HepG2 (cell line): Measurements from ENCODE around the gene NRAP. TPM values are rescaled to one million over a fixed set of nuclear protein-coding genes. Genes with fewer than 3 reads are reported as not detected.

Source experiments
- CREB3 ChIP-seq: sonication (generic); formaldehyde crosslinking; IDR thresholded peaks from 2 replicates; pipeline ENCODE4 v1.5.0; 2020; ENCODE audit warnings: missing genetic modification reagents
- CREM ChIP-seq, 2 experiments: sonication (generic) in 1 of 2; formaldehyde crosslinking in 1 of 2; IDR thresholded peaks; 2 replicates each; pipeline versions ENCODE4 v1.4.0 to v1.6.1; 2016 to 2020; ENCODE audit warnings: antibody characterized with exemption in 1 of 2, mild to moderate bottlenecking in 1 of 2, missing genetic modification reagents in 1 of 2
- HMGXB3 ChIP-seq: sonication (generic); formaldehyde crosslinking; IDR thresholded peaks from 2 replicates; pipeline ENCODE4 v1.4.0; 2020; ENCODE audit warnings: missing genetic modification reagents, borderline replicate concordance
- HNF4A ChIP-seq: sonication (generic); formaldehyde crosslinking; IDR thresholded peaks from 2 replicates; pipeline ENCODE4 v1.4.0; 2020; ENCODE audit warnings: missing genetic modification reagents
- MED13 ChIP-seq: sonication (generic); formaldehyde crosslinking; IDR thresholded peaks from 2 replicates; pipeline ENCODE4 v1.5.0; 2020; ENCODE audit warnings: missing genetic modification reagents
- RORA ChIP-seq: sonication (generic); formaldehyde crosslinking; IDR thresholded peaks from 2 replicates; pipeline ENCODE4 v1.5.0; 2020; ENCODE audit warnings: mild to moderate bottlenecking, missing genetic modification reagents, moderate library complexity
- TCF7 ChIP-seq: sonication (generic); IDR thresholded peaks from 2 replicates; pipeline ENCODE4 v1.6.1; 2016; ENCODE audit warnings: antibody characterized with exemption, low read depth
- TEAD3 ChIP-seq: optimal IDR thresholded peaks from 2 replicates; pipeline ENCODE3; 2016; ENCODE audit warnings: borderline replicate concordance
- ZIK1 ChIP-seq: sonication (generic); formaldehyde crosslinking; IDR thresholded peaks from 2 replicates; pipeline ENCODE4 v1.5.0; 2020; ENCODE audit warnings: mild to moderate bottlenecking, low read depth, missing genetic modification reagents, borderline replicate concordance
- ZNF280D ChIP-seq: sonication (generic); formaldehyde crosslinking; IDR thresholded peaks from 2 replicates; pipeline ENCODE4 v1.5.1; 2020; ENCODE audit warnings: mild to moderate bottlenecking, missing genetic modification reagents
- ZNF431 ChIP-seq: sonication (generic); formaldehyde crosslinking; IDR thresholded peaks from 2 replicates; pipeline ENCODE4 v1.9.0; 2022; ENCODE audit warnings: missing genetic modification reagents, low read depth, mild to moderate bottlenecking, borderline replicate concordance
- ZNF558 ChIP-seq: sonication (generic); formaldehyde crosslinking; IDR thresholded peaks from 2 replicates; pipeline ENCODE4 v1.9.0; 2022; ENCODE audit warnings: mild to moderate bottlenecking, missing genetic modification reagents, borderline replicate concordance
- ZNF564 ChIP-seq: sonication (generic); formaldehyde crosslinking; IDR thresholded peaks from 2 replicates; pipeline ENCODE4 v1.8.1; 2023; ENCODE audit warnings: mild to moderate bottlenecking, missing genetic modification reagents
- ZNF615 ChIP-seq: sonication (generic); formaldehyde crosslinking; IDR thresholded peaks from 2 replicates; pipeline ENCODE4 v1.5.0; 2020; ENCODE audit warnings: mild to moderate bottlenecking, missing genetic modification reagents, borderline replicate concordance
- ZNF782 ChIP-seq: sonication (generic); formaldehyde crosslinking; IDR thresholded peaks from 2 replicates; pipeline ENCODE4 v1.4.0; 2020; ENCODE audit warnings: missing genetic modification reagents, mild to moderate bottlenecking, borderline replicate concordance
- polyA plus RNA-seq, 8 experiments: library from polyadenylated mRNA; depleted of rRNA in 3 of 8; stranded (reverse) in 7 of 8; unstranded in 1 of 8; fragments of >200 nt; fragmentation: Illumina TruSeq in 4 of 8; extraction: Trizol in 4 of 8; gene quantifications; 2 replicates each; pipeline versions ENCODE4 v1.2.1 to v1.2.3, GENCODE V29; 2011 to 2016; ENCODE audit warnings: low read depth in 4 of 8, missing spikeins in 1 of 8, mixed read lengths in 1 of 8; ENCODE audit not compliant: insufficient read depth in 1 of 8
- total RNA-seq, 5 experiments: library from RNA; depleted of rRNA; stranded (reverse); fragments of >200 nt; fragmentation: Illumina TruSeq; extraction: Trizol; gene quantifications; 2 replicates each; pipeline ENCODE4 v1.2.3, GENCODE V29; 2016; ENCODE audit warnings: low read depth in 1 of 5
- TF ChIP-seq, protein P1 (sequence below): sonication (generic); formaldehyde crosslinking; IDR thresholded peaks from 2 replicates; pipeline ENCODE4 v1.5.1; 2020; ENCODE audit warnings: missing genetic modification reagents, mild to moderate bottlenecking, borderline replicate concordance
- TF ChIP-seq, protein P2 (sequence below): sonication (generic); formaldehyde crosslinking; IDR thresholded peaks from 2 replicates; pipeline ENCODE4 v1.5.0; 2020; ENCODE audit warnings: missing genetic modification reagents

NRAP gene
- total and polyA plus RNA-seq, 2 of the 13 experiments (the other 11 are each of a cell fraction or from before 2014, with no cell fraction given), result not detected

DNA sequence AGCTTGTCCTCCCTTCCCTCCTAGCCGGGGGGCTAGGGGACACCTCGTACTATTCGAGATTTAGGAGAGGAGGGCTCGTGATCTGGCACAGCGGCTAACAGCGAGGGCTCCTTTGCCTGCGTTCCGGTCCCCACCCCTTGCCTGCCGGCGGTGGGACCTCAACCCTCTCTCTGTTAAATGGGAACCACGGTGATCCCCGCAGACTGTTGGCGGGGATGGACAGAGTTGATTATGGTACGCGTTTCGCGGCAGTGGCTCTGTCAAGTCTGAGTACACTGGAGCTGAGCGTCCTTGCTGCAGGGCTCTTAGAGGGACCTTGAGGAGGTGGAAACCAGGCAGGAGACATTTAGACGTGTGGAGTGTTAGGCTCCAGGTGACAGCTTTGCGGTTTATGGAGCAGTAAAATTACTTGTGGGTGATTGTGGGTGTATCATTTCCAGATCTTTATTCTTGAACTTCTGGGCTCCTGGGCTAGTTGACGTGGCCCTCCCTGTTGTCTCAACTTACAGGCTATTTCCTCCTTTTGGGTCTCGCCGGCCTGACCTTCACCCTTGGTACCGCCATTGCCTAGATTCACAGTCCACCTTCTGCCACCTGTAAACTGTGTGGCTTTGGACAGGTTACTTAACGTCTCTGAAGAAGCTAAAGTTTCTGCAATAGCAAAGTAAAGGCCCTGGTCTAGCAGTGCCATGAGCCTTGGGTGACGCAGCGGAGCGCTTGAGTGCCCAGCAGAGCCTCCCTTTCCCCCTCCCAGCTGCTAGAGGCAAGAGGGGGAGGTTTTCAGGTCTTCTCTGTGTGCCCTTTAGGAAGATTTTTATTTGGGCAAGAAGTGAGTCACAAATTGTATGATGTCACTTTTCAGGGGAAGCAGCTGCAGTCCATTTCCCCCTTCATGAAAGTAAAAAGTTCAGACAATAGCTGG lies 16.6 kb upstream of the NRAP start (continued):
- no peak for TF ChIP-seq ZNF782 (CRISPR knock-in tag)
- no peak for TF ChIP-seq TCF7
- TF ChIP-seq MED13 (CRISPR knock-in tag), result no peak
- no peak for TF ChIP-seq HMGXB3 (CRISPR knock-in tag)
- TF ChIP-seq ZNF280D (CRISPR knock-in tag), result no peak
- TF ChIP-seq, protein P1, sequence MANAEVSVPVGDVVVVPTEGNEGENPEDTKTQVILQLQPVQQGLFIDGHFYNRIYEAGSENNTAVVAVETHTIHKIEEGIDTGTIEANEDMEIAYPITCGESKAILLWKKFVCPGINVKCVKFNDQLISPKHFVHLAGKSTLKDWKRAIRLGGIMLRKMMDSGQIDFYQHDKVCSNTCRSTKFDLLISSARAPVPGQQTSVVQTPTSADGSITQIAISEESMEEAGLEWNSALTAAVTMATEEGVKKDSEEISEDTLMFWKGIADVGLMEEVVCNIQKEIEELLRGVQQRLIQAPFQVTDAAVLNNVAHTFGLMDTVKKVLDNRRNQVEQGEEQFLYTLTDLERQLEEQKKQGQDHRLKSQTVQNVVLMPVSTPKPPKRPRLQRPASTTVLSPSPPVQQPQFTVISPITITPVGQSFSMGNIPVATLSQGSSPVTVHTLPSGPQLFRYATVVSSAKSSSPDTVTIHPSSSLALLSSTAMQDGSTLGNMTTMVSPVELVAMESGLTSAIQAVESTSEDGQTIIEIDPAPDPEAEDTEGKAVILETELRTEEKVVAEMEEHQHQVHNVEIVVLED (CRISPR knock-in tag), result no peak
- no peak for TF ChIP-seq TEAD3 (CRISPR knock-in tag)
- no peak for TF ChIP-seq ZNF564 (CRISPR knock-in tag)
- no peak for TF ChIP-seq RORA (CRISPR knock-in tag)
- TF ChIP-seq ZNF431 (CRISPR knock-in tag), result no peak
- TF ChIP-seq, protein P2, sequence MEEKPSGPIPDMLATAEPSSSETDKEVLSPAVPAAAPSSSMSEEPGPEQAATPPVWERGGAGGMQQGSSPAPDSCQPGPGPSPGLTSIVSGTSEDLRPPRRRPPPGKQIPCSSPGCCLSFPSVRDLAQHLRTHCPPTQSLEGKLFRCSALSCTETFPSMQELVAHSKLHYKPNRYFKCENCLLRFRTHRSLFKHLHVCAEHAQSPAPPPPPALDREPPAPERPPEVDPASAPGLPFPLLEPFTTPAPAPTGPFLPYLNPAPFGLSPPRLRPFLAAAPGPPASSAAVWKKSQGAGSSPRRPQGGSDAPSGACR (CRISPR knock-in tag), result no peak
- no peak for TF ChIP-seq CREB3 (CRISPR knock-in tag)
- no peak for TF ChIP-seq ZNF615 (CRISPR knock-in tag)
- TF ChIP-seq ZIK1 (CRISPR knock-in tag), result no peak
- no peak for TF ChIP-seq CREM (IDR thresholded peaks at IDR 0.05)
- TF ChIP-seq CREM (CRISPR knock-in tag; IDR thresholded peaks at IDR 0.05), result no peak
- no peak for TF ChIP-seq ZNF558 (CRISPR knock-in tag)
- TF ChIP-seq HNF4A (CRISPR knock-in tag), result peak; percentile 35; the same call in 1 of the 2 replicates
